ENCODE measurements around the gene ST13. TPM values are rescaled to one million over a fixed set of nuclear protein-coding genes. Genes with fewer than 3 reads are reported as not detected.
"Not testable (repeated sequence)": the region's sequence is repeated elsewhere in the genome, so short reads cannot be mapped to it uniquely, and the experiment has no call there.

The ST13 gene
- total and polyA plus RNA-seq, 9 of the 15 experiments (the other 6 are each of a cell fraction or from before 2014, with no cell fraction given) = 53.6 to 311 (median 195) TPM

GRCh38 chr22:40874016-40874415 lies 17.6 kb upstream of the ST13 start:
- no peak for ATAC-seq
- H3K9ac ChIP-seq (ENCODE audit: insufficient read depth in 1 of 2, low read depth in 2 of 2, low read length in 2 of 2) = no peak overlapping the region
- BruUV-seq (replicated peaks) = no TSS peak
- H3K79me2 ChIP-seq (ENCODE audit: control insufficient read depth, insufficient read depth, low read length) = no peaks in the 10 kb centered on the region
- 92% methylated on average over 3 of the region's 3 CpGs for WGBS (ENCODE audit: insufficient coverage, low coverage, missing lambda C conversion rate)
- H3K4me3 ChIP-seq = no peak overlapping the region
- no peak overlapping the region for H2AFZ ChIP-seq (ENCODE audit: low read depth, low read length)
- peaks cover 16% of the 10 kb centered on the region; the same call in 1 of the 3 replicates for H3K36me3 ChIP-seq (ENCODE audit: control insufficient read depth, insufficient read depth, low read length)
- intact Hi-C loops (cut with micrococcal nuclease) = no loop called here
- H3K27me3 ChIP-seq (ENCODE audit: control insufficient read depth in 2 of 2, insufficient read depth in 2 of 2, low read length in 2 of 2) = no peaks in the 10 kb centered on the region
- H3K9me1 ChIP-seq (ENCODE audit: control insufficient read depth, insufficient read depth, low read length) = no peaks in the 10 kb centered on the region
- no peaks in the 10 kb centered on the region for H4K20me1 ChIP-seq (replicated peaks; ENCODE audit: control insufficient read depth, insufficient read depth, low read length)
- FAIRE-seq = no peak
- H3K4me1 ChIP-seq (replicated peaks in 1 of 2; ENCODE audit: control insufficient read depth in 2 of 2, insufficient read depth in 2 of 2, low read length in 2 of 2) = no peaks in the 10 kb centered on the region
- TF ChIP-seq SUPT5H (IDR thresholded peaks at IDR 0.05) = no peak
- TF ChIP-seq ETS2 (tag; IDR thresholded peaks at IDR 0.05; ENCODE audit: borderline replicate concordance, poor library complexity, severe bottlenecking) = no peak
- no peak for TF ChIP-seq THRAP3 (IDR thresholded peaks at IDR 0.05; ENCODE audit: borderline replicate concordance)
- no peak for TF ChIP-seq BRD4 (IDR thresholded peaks at IDR 0.05)
- no peak for TF ChIP-seq BRCA1 (IDR thresholded peaks at IDR 0.05)
- TF ChIP-seq BRCA1 (CRISPR knock-in tag; IDR thresholded peaks at IDR 0.05) = no peak
- TF ChIP-seq HDAC8 (tag; IDR thresholded peaks at IDR 0.05) = no peak
- TF ChIP-seq ZMIZ1 (IDR thresholded peaks at IDR 0.05; ENCODE audit: low read depth in 2 of 2, low read length in 2 of 2) = no peak
- no peak for TF ChIP-seq CEBPB (tag; IDR thresholded peaks at IDR 0.05)
- TF ChIP-seq RAD21 (CRISPR knock-in tag; conservative IDR thresholded peaks at IDR 0.05 in 1 of 2, IDR thresholded peaks at IDR 0.05 in 1 of 2) = no peak
- TF ChIP-seq ZNF717 (CRISPR knock-in tag; IDR thresholded peaks at IDR 0.05) = no peak
- DNase-seq (ENCODE audit: extremely low read depth in 1 of 4, low spot score in 3 of 4) = no peak
- no peaks in the 10 kb centered on the region for H3K9me3 ChIP-seq (replicated peaks; ENCODE audit: control insufficient read depth, insufficient read depth, low read depth, low read length)
- in situ Hi-C loops (cut with MboI) = no loop called here
- CTCF ChIA-PET (ENCODE audit: low intra/inter-chr PET ratio) = no interaction called here
- POLR2A ChIA-PET = no interaction called here
- H3K27ac ChIP-seq (ENCODE audit: extremely low read depth, low read depth, low read length) = no peak overlapping the region
- no peak overlapping the region for H3K4me2 ChIP-seq (ENCODE audit: insufficient read depth, low read length)

- H4K20me1 ChIP-seq (replicated peaks; ENCODE audit: control insufficient read depth, insufficient read depth, low read length); H3K4me1 ChIP-seq (replicated peaks in 1 of 2; ENCODE audit: control insufficient read depth in 2 of 2, insufficient read depth in 2 of 2, low read length in 2 of 2); ATAC-seq; H2AFZ ChIP-seq (ENCODE audit: low read depth, low read length); FAIRE-seq; H3K9ac ChIP-seq (ENCODE audit: insufficient read depth in 1 of 2, low read depth in 2 of 2, low read length in 2 of 2); H3K9me3 ChIP-seq (replicated peaks; ENCODE audit: control insufficient read depth, insufficient read depth, low read depth, low read length); DNase-seq (ENCODE audit: extremely low read depth in 1 of 4, low spot score in 3 of 4); H3K4me2 ChIP-seq (ENCODE audit: insufficient read depth, low read length); BruUV-seq (replicated peaks); H3K27me3 ChIP-seq (ENCODE audit: control insufficient read depth in 2 of 2, insufficient read depth in 2 of 2, low read length in 2 of 2); CTCF ChIA-PET (ENCODE audit: low intra/inter-chr PET ratio); POLR2A ChIA-PET; H3K36me3 ChIP-seq (ENCODE audit: control insufficient read depth, insufficient read depth, low read length); H3K27ac ChIP-seq (ENCODE audit: extremely low read depth, low read depth, low read length); H3K9me1 ChIP-seq (ENCODE audit: control insufficient read depth, insufficient read depth, low read length); H3K4me3 ChIP-seq; intact Hi-C loops (cut with micrococcal nuclease); H3K79me2 ChIP-seq (ENCODE audit: control insufficient read depth, insufficient read depth, low read length); in situ Hi-C loops (cut with MboI): not testable (repeated sequence)
- WGBS (ENCODE audit: insufficient coverage, low coverage, missing lambda C conversion rate) = 80% methylated on average over 6 of the region's 6 CpGs
Measured at GRCh38 chr22:40868379-40868778, 11.9 kb upstream of the ST13 start.

Measured in K562 (cell line).